ENCODE results near the gene SUSD5. TPM values are rescaled to one million over a fixed set of nuclear protein-coding genes. Genes with fewer than 3 reads are reported as not detected.

Gene SUSD5
- total RNA-seq, 3 donors from 2014 or later: 0.66 to 4.2 (median 3.8) TPM

DNA sequence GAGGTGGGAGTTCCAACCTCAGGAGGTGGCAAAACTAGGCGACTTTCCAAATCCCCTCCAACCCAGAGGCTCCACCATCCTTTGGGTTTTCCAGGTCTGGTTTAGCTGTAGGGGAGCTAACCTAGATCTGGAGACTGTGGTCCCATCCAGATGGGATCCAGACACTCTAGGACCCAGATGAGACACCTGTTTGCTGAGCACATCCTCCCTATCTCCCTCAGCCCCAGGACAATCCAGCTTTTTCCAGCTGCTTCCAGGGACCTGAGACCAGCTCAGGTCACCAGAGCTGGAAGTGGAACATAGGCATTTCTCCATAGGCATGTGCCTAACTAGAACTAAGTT, 86.6 kb downstream of the SUSD5 start:
- Histone ChIP-seq H3K36me3 (peaks cover 5% of the 10 kb centered on the region), H3K27me3 (no peaks in the 10 kb centered on the region), H3K27ac (no peak overlapping the region), H3K9me3 (no peaks in the 10 kb centered on the region), H3K4me3 (no peak overlapping the region), H3K4me1 (no peaks in the 10 kb centered on the region)
- DNase-seq (ENCODE audit: low spot score in 2 of 2): no peak
- intact Hi-C loops (cut with DNase I; ENCODE audit: low total_unique reads): no loop called here
- TF ChIP-seq, protein P1, sequence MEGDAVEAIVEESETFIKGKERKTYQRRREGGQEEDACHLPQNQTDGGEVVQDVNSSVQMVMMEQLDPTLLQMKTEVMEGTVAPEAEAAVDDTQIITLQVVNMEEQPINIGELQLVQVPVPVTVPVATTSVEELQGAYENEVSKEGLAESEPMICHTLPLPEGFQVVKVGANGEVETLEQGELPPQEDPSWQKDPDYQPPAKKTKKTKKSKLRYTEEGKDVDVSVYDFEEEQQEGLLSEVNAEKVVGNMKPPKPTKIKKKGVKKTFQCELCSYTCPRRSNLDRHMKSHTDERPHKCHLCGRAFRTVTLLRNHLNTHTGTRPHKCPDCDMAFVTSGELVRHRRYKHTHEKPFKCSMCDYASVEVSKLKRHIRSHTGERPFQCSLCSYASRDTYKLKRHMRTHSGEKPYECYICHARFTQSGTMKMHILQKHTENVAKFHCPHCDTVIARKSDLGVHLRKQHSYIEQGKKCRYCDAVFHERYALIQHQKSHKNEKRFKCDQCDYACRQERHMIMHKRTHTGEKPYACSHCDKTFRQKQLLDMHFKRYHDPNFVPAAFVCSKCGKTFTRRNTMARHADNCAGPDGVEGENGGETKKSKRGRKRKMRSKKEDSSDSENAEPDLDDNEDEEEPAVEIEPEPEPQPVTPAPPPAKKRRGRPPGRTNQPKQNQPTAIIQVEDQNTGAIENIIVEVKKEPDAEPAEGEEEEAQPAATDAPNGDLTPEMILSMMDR (IDR thresholded peaks at IDR 0.05): no peak
- no peak for TF ChIP-seq POLR2A (IDR thresholded peaks at IDR 0.05)
- no peak for TF ChIP-seq POLR2AphosphoS5 (IDR thresholded peaks at IDR 0.05)

DNA sequence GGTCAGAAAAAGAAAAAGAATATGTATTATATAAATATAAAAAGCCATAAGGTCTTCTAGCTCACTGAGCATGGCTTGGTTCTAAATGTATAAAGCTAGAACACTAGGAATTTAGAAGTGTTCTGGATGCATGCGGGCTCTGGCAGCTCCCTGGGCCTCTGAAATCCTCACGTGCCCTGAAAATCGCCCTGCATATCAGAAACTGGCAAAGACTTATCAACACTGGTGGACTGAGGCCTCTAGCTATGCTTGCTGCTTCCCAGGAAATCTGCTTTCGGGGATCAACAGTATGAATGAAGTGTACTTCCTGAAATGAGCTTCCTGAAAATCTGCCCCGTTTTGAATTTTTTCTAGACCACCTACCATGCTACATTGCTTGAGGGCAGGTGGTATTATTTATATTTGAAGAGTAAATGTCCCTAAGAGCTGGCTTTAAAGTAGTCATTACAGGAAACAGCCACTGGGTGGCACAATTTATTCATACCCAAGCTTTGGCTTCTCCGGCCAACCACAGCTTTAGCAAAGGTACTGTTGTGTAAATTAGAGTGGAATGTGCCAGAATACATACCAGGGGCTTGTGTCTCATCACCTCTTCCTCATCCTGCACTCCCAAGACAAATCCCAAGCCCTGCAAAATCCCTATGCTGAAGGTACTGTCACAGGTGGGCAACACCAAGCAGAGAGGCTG, 87.1 kb downstream of the SUSD5 start:
- Histone ChIP-seq H3K9me3 (no peaks in the 10 kb centered on the region), H3K27me3 (no peaks in the 10 kb centered on the region), H3K27ac (no peak overlapping the region), H3K4me3 (no peak overlapping the region), H3K4me1 (no peaks in the 10 kb centered on the region), H3K36me3 (peaks cover 5% of the 10 kb centered on the region)
- intact Hi-C loops (cut with DNase I; ENCODE audit: low total_unique reads): no loop called here
- TF ChIP-seq, protein P1 (IDR thresholded peaks at IDR 0.05): peak in 2 of 3 donors; percentile 65 to 82
- TF ChIP-seq POLR2AphosphoS5 (IDR thresholded peaks at IDR 0.05): no peak
- no peak for DNase-seq (ENCODE audit: low spot score in 2 of 2)

DNA sequence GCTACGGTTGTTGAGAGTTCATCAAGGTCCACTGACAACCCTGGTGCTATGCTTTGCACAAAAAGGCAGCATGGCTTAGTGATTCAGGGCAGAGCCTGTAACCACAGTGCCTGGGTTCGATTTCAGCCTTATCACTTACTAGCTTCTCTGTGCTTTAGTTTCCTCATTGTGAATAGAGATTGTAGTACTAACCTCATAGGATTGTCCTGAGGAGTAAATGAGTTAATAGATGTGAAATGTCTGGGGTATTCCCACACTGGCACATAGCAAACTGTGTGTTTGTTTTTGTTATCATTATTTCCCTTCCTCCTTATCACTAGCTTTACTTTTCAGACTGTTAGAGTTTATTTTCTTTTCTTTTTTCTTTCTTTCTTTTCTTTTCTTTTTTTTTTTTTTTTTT, 88.5 kb downstream of the SUSD5 start:
- intact Hi-C loops (cut with DNase I; ENCODE audit: low total_unique reads): no loop called here
- H3K36me3 ChIP-seq: peaks cover 5% of the 10 kb centered on the region

DNA sequence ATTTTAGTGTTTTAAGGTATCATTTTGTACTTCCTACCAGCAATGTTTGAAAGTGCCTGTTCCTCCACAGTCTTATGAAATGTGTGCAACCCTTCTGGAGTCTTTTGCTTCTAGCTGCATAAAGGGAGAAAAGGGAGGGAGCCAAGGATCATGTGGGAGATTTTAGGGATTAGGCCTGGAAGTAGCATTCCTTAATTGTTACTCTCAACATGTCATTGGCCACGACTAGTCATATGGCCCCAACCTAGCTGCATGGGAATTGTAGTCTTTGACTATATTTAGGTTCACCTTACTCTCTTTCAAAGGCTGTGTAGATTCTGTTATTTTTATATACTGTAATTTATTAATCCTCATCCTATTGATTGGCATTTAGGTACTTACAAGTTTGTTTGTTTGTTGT, 89.9 kb downstream of the SUSD5 start:
- intact Hi-C loops (cut with DNase I; ENCODE audit: low total_unique reads): no loop called here
- H3K4me3 ChIP-seq: no peak overlapping the region
- H3K27me3 ChIP-seq: no peaks in the 10 kb centered on the region
- no peak for TF ChIP-seq POLR2A (IDR thresholded peaks at IDR 0.05)
- no peaks in the 10 kb centered on the region for H3K36me3 ChIP-seq
- H3K27ac ChIP-seq: no peak overlapping the region
- DNase-seq (ENCODE audit: low spot score in 2 of 2): no peak
- no peaks in the 10 kb centered on the region for H3K9me3 ChIP-seq
- H3K4me1 ChIP-seq: no peaks in the 10 kb centered on the region

More for the DNA sequence above, 88.5 kb downstream of the SUSD5 start:
- TF ChIP-seq POLR2AphosphoS5 (IDR thresholded peaks at IDR 0.05): no peak
- TF ChIP-seq POLR2A (IDR thresholded peaks at IDR 0.05): no peak
- TF ChIP-seq, protein P1 (IDR thresholded peaks at IDR 0.05): no peak
- no peaks in the 10 kb centered on the region for H3K4me1 ChIP-seq
- no peak overlapping the region for H3K27ac ChIP-seq
- no peak for DNase-seq (ENCODE audit: low spot score in 2 of 2)
- no peak overlapping the region for H3K4me3 ChIP-seq
- no peaks in the 10 kb centered on the region for H3K27me3 ChIP-seq
- no peaks in the 10 kb centered on the region for H3K9me3 ChIP-seq

DNA sequence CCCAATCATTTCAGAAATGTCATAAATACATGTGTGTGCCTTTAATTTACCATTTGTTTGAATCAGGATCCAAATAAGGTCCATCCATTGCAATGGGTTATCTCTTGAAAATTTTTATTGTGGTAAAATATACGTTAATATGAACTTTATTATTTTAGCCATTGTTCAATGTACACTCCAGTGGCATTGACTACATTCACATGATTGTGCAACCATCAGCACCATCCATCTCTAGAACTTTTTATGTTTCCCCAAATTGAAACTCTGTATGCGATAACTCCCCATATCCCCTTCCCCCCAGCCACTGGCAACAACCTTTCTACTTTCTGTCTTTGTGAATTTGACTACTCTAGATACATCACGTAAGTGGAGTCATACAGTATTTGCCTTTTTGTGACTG, 92.8 kb downstream of the SUSD5 start:
- Histone ChIP-seq H3K27ac (no peak overlapping the region), H3K36me3 (no peaks in the 10 kb centered on the region), H3K4me1 (no peaks in the 10 kb centered on the region), H3K9me3 (no peaks in the 10 kb centered on the region), H3K27me3 (no peaks in the 10 kb centered on the region), H3K4me3 (no peak overlapping the region)
- DNase-seq (ENCODE audit: low spot score in 2 of 2): no peak
- intact Hi-C loops (cut with DNase I; ENCODE audit: low total_unique reads): no loop called here
- TF ChIP-seq, protein P1 (IDR thresholded peaks at IDR 0.05): no peak
- TF ChIP-seq POLR2AphosphoS5 (IDR thresholded peaks at IDR 0.05) (no peak), POLR2A (IDR thresholded peaks at IDR 0.05) (no peak)

DNA sequence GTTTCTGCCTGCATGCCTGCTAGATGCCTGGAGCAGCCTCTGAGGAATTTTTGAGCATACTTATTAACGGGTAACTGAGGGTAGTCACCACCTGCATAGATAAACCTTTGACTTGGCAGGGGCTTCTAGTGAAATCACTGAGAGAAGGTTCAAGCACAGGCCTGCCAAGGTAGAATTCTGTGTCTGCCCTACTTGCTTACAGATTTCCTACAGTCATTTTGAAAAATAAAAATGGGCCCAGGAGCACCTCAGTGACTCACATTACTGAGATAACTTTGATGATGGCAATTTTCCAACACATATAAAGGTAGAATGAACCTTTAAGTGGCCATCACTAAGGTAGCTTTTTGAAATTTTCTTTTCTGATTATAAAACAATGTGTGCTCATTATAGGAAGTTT, 94.0 kb downstream of the SUSD5 start:
- H3K36me3 ChIP-seq: no peaks in the 10 kb centered on the region
- DNase-seq (ENCODE audit: low spot score in 2 of 2): no peak
- no peaks in the 10 kb centered on the region for H3K9me3 ChIP-seq
- H3K4me1 ChIP-seq: no peaks in the 10 kb centered on the region
- no peaks in the 10 kb centered on the region for H3K27me3 ChIP-seq
- TF ChIP-seq POLR2AphosphoS5 (IDR thresholded peaks at IDR 0.05) (no peak), POLR2A (IDR thresholded peaks at IDR 0.05) (no peak)
- TF ChIP-seq, protein P1 (IDR thresholded peaks at IDR 0.05): no peak
- intact Hi-C loops (cut with DNase I; ENCODE audit: low total_unique reads): no loop called here
- H3K4me3 ChIP-seq: no peak overlapping the region
- H3K27ac ChIP-seq: no peak overlapping the region

Data from breast epithelium (tissue), 4 donors.